ENCODE data around the gene XYLT2.

Gene XYLT2

DNA sequence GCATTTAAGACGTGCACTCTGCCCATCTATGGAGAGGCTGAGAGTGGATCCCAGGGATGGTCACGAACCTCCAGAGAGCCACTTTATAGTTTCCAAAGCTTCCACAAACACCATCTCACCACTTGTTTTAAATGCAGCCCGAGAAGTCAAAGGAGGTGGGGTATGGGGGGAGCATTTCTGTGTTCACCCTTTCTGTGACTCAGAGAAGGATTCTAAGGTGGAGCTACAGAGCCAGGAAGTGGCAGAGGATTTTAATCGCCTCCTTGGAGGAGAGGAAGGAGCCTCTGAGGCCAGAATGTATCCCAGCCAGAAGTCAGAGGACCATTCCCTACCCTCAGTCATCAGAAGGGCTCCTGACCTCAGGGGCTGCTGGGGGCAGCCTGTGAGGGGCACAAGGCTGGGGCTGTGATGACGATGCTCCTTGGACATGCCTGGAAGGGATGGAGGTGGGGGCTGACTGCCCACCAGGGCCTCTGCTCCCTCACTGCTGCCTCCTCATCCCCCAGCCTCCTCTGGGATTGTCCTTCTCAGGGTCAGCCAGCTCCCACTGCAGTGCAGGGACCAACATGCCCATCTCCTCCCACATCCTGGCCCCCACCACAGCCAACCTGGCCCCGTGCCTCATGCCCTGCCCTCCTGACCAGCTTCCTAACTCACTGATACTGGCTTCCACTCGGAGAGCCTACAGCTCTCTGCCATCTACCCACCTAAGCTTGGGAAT is 2.8 kb downstream of the XYLT2 start:
- no peak for DNase-seq (ENCODE audit: low spot score)

DNA sequence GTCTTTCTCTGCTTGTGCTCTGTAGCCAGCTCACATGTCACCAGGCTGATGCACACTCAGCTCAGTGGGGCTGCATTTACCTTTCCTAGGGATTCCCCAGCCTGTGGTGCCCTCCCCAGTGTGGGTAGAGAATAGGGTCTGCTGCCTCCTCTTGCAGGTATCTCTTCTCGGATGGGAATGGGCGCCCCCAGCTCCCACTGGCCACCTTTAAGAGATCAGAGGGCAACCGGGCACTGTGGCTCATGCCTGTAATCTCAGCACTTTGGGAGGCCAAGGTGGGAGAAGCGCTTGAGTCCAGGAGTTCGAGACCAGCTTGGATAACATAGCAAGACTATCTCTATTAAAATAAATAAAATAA is 3.3 kb downstream of the XYLT2 start:
- DNase-seq (ENCODE audit: low spot score), result no peak

DNA sequence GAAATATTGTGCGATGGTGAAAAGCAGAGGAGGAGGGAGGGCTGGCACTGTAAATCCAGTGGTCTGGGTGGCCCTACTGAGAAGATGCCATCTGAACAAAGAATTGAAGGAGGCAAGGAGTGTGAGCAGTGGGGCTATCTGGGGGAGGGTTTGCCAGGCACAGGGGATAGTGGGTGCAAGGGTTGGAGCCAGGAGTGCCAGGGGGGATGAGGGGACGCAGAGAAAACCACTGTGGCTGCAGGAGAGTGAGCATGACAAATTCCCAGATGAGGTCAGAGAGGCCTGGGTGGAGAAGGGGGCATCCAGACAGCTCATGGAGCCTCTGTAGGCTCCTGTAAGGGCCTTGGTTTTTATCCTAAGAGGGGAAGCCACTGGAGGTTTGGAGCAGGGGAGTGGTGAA is 4.8 kb downstream of the XYLT2 start:
- no peak for DNase-seq (ENCODE audit: low spot score)

DNA sequence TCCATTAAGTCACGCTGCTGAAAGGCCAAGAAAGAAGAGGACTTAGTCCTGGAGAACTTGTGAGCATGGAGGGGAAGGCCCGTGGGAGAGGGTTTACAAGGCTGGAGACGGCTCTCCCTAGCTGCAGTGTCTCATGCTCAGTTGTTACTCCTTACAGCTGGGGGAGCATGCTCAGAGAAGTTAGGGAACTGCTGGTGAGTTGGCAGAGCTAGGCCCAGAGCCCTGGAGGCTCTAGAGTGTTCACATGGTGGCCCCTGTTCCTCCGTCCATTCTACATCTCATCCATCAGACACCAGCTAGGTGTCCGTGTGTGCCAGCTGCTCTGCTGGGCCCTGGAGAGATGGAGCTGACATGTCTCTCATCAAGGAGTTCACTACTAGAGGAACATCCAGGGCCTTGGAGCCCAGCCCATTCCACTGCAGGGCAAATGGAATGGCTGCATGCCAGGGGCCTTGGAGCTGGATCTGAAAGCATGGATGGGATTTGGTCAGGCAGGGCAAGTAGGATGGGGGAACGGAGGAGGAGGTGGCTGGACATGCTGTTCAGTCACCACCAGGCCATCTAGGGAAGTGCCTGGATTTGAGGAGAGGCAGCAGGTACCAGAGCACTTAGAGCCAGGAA is 6.3 kb downstream of the XYLT2 start:
- no peak for DNase-seq (ENCODE audit: low spot score)

DNA sequence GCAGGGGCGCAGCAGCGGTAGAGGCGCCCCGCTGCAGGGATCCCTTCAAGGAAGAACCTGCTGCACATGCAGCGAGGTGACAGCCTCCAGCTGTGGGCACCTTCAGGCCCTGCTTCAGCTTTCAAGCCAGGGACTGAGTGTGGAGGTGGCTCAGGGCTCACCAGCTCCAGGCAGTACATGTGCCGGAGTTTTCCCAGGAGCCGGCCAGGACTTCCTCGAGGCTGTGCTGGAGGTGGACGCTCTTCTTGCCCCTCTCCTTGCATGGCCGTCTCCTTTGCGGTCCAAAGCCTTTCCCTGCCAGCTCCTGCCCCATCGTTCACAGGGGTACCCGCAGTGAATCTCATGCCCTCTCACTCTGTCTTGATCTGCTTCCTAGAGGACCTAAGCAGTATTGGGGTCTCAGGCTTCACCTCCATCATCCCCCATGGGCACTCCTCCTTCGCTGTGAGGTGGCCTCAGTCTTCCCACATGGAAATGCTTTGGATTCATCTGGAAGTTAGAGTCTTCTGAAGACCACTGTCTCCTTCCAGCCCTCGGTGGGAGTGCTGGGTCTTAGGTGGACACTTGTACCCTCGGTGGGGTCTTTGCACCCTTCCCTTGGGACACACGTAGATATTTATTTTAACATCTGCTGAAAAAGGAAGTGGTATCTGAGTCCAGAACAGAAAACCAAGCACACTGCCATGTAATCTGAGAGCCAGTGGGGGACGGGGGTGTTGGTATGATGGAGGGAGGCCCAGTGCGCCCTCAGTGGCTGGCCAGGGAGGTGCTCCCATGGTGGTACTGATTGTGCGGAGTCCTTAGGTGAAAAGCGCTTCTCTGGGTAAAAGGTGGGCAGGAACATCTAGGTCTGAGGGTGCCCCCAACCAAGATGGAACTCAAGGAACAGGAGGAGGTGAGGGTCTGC is 7.0 kb downstream of the XYLT2 start:
- DNase-seq (ENCODE audit: low spot score), result no peak

DNA sequence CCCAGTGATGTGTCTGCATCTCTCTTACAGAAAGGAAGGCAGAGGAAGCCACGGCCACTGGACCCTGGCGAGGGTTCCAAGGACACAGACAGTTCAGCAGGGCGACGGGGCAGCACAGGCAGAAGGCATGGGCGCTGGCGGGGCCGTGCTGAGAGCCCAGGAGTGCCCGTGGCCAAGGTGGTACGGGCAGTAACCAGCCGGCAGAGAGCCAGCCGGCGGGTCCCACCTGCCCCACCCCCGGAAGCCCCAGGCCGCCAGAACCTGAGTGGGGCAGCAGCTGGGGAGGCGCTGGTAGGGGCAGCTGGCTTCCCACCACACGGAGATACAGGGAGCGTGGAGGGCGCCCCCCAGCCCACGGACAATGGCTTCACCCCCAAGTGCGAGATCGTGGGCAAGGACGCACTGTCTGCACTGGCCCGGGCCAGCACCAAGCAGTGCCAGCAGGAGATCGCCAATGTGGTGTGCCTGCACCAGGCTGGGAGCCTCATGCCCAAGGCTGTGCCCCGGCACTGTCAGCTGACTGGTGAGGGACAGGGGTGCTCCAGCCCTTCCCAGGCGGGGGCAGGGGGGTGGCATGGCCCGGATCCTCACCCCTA is 7.8 kb downstream of the XYLT2 start:
- no peak for DNase-seq (ENCODE audit: low spot score)

DNA sequence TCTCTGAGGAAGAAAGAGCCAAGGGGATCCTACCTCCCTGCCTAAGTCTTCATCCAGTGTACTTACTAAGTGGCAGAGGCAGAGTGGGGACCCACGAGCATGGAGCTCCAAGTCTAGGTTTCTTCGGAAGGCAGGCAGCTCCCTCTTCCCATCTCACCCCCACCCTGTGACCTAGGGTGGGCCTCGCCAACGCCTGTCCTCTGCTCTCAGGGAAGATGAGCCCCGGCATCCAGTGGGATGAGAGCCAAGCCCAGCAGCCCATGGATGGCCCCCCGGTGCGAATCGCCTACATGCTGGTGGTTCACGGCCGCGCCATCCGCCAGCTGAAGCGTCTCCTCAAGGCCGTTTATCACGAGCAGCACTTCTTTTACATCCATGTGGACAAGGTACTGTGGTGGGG is 8.3 kb downstream of the XYLT2 start:
- no peak for DNase-seq (ENCODE audit: low spot score)

DNA sequence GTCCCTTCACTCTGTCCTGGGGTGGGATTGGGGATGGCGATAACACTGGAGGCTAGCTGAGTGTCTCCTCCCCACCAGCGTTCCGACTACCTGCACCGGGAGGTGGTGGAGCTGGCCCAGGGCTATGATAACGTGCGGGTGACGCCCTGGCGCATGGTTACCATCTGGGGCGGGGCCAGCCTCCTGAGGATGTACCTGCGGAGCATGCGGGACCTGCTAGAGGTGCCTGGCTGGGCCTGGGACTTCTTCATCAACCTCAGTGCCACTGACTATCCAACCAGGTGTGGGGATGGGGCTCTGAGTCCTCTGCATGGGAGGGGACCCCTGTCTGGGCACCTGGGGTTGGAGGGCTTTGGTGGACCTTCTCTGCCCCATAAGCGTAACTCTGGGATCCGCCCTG is 8.8 kb downstream of the XYLT2 start:
- no peak for DNase-seq (ENCODE audit: low spot score)

DNA sequence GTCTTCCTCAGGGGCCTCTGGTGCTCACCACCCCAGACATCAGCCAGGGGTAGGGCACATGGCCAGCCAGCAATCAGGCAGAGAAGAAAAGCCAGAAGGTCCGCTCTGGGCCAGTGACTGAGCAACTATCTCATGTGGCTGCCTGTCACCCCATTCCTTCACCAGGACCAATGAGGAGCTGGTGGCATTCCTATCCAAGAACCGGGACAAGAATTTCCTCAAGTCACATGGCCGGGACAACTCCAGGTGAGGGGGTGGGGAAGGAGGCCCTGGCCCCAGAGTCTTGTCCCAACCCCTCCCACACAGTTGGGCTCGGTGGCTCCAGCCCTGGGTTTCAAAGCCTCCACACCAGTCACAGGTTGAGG is 9.4 kb downstream of the XYLT2 start:
- DNase-seq (ENCODE audit: low spot score), result no peak

DNA sequence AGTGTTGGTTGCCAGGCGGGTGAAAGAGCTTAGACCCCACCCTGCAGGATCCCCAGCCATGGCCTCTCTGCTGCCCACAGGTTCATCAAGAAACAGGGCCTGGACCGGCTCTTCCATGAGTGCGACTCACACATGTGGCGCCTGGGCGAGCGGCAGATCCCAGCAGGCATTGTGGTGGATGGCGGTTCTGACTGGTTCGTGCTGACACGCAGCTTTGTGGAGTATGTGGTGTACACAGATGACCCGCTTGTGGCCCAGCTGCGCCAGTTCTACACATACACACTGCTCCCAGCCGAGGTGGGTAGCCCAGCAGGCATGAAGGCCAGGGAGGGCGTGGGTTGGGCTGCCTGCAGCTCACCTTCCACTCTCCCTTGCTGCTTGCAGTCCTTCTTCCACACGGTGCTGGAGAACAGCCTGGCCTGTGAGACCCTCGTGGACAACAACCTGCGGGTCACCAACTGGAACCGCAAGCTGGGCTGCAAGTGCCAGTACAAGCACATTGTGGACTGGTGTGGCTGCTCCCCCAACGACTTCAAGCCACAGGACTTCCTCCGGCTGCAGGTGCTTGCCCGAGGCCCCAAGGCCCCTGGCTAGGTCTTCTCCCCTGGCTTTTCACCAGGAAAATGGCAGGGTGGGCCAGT is 9.9 kb downstream of the XYLT2 start:
- no peak for DNase-seq (ENCODE audit: low spot score)

DNA sequence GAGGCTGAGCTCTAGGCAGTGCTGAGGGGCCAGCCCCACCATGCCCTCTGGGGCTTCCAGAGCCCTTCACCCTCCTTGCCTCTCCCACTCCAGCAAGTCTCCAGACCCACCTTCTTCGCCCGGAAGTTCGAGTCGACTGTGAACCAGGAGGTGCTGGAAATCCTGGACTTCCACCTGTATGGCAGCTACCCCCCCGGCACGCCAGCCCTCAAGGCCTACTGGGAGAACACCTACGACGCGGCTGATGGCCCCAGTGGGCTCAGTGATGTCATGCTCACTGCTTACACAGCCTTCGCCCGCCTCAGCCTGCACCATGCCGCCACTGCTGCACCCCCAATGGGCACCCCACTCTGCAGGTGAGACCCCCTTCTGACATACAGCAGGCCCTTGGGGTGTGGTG is 10.5 kb downstream of the XYLT2 start:
- no peak for DNase-seq (ENCODE audit: low spot score)

DNA sequence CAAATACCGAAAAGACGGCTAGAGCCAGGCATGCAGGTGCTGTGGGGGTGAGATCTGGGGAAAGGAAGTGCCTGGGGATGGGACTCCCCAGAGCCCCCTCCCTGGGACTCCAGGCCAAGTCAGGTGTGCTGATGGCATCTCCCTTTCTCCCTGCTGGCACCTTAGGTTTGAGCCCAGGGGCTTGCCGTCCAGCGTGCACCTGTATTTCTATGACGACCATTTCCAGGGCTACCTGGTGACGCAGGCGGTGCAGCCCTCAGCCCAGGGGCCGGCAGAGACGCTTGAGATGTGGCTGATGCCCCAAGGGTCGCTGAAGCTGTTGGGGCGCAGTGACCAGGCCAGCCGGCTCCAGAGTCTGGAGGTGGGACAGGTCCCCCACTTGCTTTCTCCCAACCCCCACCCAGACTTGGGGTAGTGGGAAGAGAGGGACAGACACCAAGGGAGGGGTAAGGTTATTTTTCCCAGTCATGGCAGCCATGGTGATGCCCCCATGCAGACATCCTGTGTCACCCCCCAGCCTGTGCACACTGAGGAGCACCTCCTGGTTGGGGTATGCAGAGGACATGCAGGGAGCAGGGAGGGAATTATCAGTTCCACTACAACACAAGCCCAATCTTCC is 11.1 kb downstream of the XYLT2 start:
- DNase-seq (ENCODE audit: low spot score), result no peak

DNA sequence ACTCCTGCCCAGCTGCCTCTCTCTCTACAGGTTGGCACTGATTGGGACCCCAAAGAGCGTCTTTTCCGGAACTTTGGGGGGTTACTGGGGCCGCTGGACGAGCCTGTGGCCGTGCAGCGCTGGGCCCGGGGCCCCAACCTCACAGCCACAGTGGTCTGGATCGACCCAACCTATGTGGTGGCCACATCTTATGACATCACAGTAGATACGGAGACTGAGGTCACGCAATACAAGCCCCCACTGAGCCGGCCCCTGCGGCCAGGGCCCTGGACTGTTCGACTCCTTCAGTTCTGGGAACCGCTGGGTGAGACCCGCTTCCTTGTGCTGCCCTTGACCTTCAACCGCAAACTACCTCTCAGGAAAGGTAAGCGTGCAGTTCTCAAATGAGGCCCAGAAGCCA is 12.3 kb downstream of the XYLT2 start:
- DNase-seq (ENCODE audit: low spot score), result no peak

DNA sequence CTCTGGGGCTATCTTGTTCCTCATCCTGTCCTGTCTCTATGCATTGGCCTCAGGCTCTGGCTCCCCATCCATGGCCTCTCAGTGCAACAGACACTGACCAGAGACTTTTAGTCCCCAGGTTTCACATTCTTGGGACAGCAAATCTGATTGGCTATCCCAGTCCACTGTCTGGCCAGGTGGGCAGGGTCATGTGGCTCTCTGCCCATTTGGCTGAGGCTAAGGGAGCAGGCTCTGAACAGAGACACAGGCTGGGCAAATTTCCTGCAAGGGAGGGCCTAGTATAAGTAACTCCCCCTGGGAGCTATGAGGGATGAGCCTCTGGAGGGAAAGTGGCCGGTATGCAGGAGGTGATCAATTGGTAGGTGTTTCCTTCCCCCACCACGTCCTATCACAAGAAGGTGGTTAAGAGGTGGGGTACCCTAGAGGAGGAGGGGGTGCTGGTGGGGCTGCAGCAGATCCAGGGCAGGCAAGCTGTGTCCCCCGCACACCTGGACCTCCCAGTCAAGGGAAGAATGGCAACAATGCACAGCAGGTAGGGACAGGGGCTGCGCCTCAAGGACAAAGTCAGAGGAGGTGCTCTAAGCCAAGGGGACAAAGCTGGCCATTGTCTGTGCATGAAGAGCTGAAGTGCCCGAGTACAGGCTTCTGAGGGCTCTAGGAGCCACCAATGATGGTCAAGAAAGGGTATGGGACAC is 13.2 kb downstream of the XYLT2 start:
- no peak for DNase-seq (ENCODE audit: low spot score)

DNA sequence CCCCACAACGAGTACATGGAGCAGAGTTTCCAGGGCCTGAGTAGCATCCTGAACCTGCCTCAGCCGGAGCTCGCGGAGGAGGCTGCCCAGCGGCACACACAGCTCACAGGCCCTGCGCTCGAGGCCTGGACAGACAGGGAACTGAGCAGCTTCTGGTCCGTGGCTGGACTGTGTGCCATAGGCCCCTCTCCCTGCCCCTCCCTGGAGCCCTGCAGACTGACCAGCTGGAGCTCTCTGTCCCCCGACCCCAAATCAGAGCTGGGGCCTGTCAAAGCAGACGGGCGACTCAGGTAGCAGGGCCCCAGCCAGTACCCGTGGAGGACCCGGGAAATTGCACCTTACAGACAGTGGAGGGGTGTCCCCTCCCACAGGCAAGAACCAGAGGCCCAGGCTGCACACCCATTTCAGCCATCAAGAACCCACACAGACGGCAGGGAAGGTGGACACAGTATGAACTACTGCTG is 14.1 kb downstream of the XYLT2 start:
- DNase-seq (ENCODE audit: low spot score), result no peak

DNA sequence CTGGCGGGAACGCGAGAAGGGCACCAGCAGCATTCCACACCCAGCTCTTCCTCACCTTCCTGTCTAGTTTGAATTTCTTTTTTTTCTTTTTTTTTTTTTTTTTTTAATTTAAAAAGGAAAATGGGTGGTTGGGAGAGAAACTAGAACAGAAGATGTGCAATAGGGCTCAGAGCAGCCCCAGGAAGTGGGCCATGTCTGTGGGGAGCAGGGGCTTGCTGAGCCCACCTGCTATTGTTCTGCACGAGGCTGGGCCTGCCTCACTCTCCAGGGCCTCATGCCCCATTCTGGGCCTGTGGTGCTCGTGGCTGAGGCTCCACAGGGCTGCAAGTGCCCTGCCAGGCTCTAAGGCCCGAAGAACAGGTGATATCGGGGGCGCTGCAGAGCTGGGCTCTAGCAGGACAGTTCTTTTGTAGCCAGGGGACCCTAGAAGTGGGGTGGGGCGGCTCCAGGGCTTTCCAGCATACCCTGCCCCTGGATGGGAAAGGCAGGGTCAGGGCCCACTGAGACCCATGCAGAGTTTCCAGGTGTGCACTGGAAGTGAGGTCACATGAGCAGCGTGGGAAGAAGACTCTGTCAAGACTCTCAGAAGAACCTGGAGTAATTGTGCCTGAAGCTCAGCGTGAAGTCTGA is 14.7 kb downstream of the XYLT2 start:
- DNase-seq (ENCODE audit: low spot score), result no peak

DNA sequence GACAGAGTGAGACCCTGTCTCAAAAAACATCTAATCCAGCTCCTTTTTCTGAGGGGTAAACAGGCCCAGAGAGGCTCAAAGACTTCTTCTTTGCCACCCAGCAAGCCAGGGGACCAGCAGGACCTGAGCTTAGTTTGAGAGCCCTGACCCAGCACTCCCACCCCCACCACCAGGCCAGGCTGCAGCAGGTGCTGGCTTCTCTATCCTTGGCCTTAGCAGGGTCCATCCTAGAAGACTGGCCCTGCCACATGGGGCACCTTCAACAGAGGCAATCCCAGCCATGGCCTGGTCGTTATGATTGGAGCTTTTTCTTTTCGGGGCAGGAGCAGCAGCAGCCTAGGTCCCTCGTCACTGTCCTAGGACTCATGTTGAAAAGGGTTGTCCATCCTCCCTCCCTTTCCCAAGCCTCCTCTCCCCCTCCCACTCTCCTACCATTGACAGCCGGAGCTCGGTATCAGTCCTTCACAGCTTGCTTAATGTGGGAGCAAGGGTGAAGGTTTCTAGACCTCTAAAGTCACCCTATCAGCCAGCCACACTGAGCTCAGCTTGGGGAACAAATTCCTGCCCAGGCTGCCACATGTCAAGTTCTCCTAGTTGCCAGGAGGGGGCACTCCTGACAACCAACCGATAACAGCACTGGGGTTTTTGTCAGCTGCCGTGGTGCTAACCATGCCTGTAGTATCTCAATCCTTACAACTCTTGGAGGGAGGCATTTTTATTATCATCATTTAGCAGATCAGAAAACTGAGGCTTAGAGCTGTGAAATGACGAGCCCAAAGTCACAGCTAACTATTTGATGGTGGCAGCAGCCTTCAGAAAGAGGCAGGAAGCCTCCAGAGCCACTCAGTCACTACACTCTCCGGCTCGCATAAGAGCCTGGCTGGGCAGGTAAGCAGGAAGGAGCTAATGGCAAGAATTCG is 15.9 kb downstream of the XYLT2 start:
- peak; percentile 85 for DNase-seq (ENCODE audit: low spot score)

DNA sequence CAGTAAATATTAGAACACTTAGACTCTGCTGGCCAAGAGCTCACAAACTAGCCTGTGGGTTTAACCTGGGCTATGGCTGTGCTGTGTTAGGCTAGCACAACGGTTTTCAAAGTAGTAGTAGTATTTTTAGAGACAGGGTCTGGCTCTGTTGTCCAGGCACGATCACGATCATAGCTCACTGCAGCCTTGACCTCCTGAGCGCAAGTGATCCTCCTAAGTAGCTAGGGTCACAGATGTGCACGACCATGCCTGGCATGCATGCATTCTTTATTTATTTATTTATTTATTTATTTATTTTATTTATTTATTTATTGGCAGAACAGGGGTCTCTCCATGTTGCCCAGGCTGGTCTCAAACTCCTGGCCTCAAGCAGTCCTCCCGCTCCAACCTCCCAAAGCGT is 16.7 kb downstream of the XYLT2 start:
- DNase-seq (ENCODE audit: low spot score), result no peak

DNA sequence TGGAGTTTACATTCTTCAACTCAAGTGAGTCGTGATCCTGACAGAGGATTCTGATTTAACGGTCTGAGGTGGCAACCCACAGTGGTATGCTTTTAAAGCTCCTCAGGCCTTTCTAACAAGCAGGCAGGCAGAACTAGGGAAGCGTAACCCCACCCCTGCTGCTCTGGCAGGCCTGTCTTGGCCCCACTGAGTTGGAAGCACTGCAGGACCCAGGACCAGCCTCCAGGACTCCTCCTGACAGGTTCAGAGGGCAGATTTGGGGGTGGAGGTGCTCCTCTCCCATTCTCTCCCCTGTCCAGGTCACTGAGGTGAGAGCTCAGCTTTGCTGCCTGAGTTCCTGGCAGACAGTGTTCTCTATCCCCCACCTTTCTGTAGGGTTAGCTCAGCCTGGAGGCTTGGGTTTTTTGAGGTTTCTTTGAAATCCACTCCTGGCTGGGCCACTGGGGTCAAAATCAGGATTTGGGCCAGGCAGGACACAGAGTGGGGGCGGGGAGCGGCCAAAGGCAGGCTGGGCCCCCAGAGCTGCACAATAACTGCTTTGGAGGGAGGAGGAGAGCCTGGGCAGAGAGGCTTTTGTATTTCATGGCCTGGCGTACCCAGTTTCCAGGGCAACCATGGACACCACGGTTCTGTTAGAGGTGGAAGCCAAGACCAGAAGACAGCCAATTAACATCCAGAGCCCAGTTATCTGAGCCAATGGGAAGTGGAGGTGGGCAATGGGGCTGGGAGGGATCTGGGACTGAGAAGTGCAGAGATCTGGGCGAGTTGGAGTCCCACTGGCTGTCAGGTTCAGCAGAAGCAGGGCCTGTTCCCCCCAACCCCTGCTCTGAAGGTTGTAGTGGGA is 17.5 kb downstream of the XYLT2 start:
- DNase-seq (ENCODE audit: low spot score), result no peak

All from hematopoietic multipotent progenitor cell treated with erythropoietin and hydrocortisone succinate and interleukin-3 and kit ligand, for 17 days (in vitro differentiated cells).